PC-9 (cell line): ENCODE results near the gene PRPF39. TPM values are rescaled to one million over a fixed set of nuclear protein-coding genes. Genes with fewer than 3 reads are reported as not detected.

Experiments
- BruUV-seq: library from RNA; stranded (reverse); fragments of 400-500 nt; replicated peaks from 2 replicates; lab custom pipeline; 2021; lab: Mats Ljungman, UMichigan
- CTCF ChIA-PET: fragments of 300-600 bp; sonication (Branson Sonifier 250); formaldehyde crosslinking; loops from one replicate; lab custom pipeline; 2022; ENCODE audit warnings: antibody characterized with exemption; lab: Charles Lee
- POLR2A ChIA-PET: fragments of 300-600 bp; sonication (Branson Sonifier 250); formaldehyde crosslinking; loops from one replicate; lab custom pipeline; 2022; ENCODE audit warnings: antibody characterized with exemption; ENCODE audit not compliant: unreplicated experiment; lab: Charles Lee
- DNase-seq, 2 experiments: peaks; one replicate each; pipeline versions ENCODE4 v3.0.0 to v3.0.0-alpha.2; 2015 to 2022; ENCODE audit warnings: mixed read lengths in 1 of 2
- H2AFZ ChIP-seq: fragments of 200-600 bp; sonication (generic); 2 replicates; pipeline ENCODE4 v1.8.1; 2017; ENCODE audit warnings: antibody characterized with exemption
- H3F3A ChIP-seq: fragments of 200-600 bp; sonication (generic); 2 replicates; pipeline ENCODE4 v1.8.1; 2017; ENCODE audit warnings: antibody characterized with exemption, mild to moderate bottlenecking, low read depth; ENCODE audit not compliant: insufficient read depth
- H3K27ac ChIP-seq: fragments of 200-600 bp; sonication (generic); 2 replicates; pipeline ENCODE4 v1.6.1; 2016; ENCODE audit warnings: mixed run types
- H3K27me3 ChIP-seq: fragments of 200-600 bp; sonication (generic); 2 replicates; pipeline ENCODE4 v1.6.1; 2016; ENCODE audit warnings: low read depth, mixed run types; ENCODE audit not compliant: insufficient read depth
- H3K36me3 ChIP-seq: fragments of 200-600 bp; sonication (generic); 2 replicates; pipeline ENCODE4 v1.6.1; 2016; ENCODE audit warnings: low read depth, mixed run types
- H3K4me1 ChIP-seq: fragments of 200-600 bp; sonication (generic); replicated peaks from 2 replicates; pipeline ENCODE4 v1.6.1; 2016; ENCODE audit warnings: mixed run types; ENCODE audit not compliant: insufficient read depth
- H3K4me2 ChIP-seq: fragments of 200-600 bp; sonication (generic); 2 replicates; pipeline ENCODE4 v1.6.1; 2017; ENCODE audit warnings: mixed run types
- H3K4me3 ChIP-seq: fragments of 200-600 bp; sonication (generic); 2 replicates; pipeline ENCODE4 v1.6.1; 2016; ENCODE audit warnings: mixed run types
- H3K79me2 ChIP-seq: fragments of 200-600 bp; sonication (generic); 2 replicates; pipeline ENCODE4 v1.6.1; 2017; ENCODE audit warnings: low read depth, mixed run types
- H3K9me2 ChIP-seq: fragments of 200-600 bp; sonication (generic); 2 replicates; pipeline ENCODE4 v1.8.1; 2017; ENCODE audit warnings: mild to moderate bottlenecking; ENCODE audit not compliant: insufficient read depth
- H3K9me3 ChIP-seq: fragments of 200-600 bp; sonication (generic); 2 replicates; pipeline ENCODE4 v1.8.1; 2016; ENCODE audit warnings: low read depth; ENCODE audit not compliant: insufficient read depth
- H4K20me1 ChIP-seq: fragments of 200-600 bp; sonication (generic); 2 replicates; pipeline ENCODE4 v1.8.1; 2017; ENCODE audit not compliant: insufficient read depth
- CTCF ChIP-seq: fragments of 200-600 bp; sonication (generic); conservative IDR thresholded peaks from 2 replicates; pipeline ENCODE4 v1.6.1; 2017; ENCODE audit warnings: mixed run types, antibody characterized with exemption, mild to moderate bottlenecking, moderate library complexity
- EZH2 ChIP-seq: fragments of 200-600 bp; sonication (generic); IDR thresholded peaks from 2 replicates; pipeline ENCODE4 v1.8.0; 2017; ENCODE audit warnings: antibody characterized with exemption, low read depth
- intact Hi-C: fragments of 100-400 bp; cut with micrococcal nuclease; formaldehyde crosslinking; loops from one replicate; pipeline ENCODE4 v1.10.0; 2022; ENCODE audit not compliant: unreplicated experiment
- total RNA-seq: library from RNA; stranded (reverse); gene quantifications from 2 replicates; pipeline ENCODE4 v1.2.3, GENCODE V29; 2021

Gene PRPF39
- total RNA-seq, 1 experiment from 2014 or later, result 37.2 TPM

- H3K79me2 ChIP-seq, result no peaks in the 10 kb centered on the region
- H3K36me3 ChIP-seq, result no peaks in the 10 kb centered on the region
- H3F3A ChIP-seq, result no peaks in the 10 kb centered on the region
- H4K20me1 ChIP-seq, result no peaks in the 10 kb centered on the region; the same call in 1 of the 2 replicates
- H3K4me3 ChIP-seq, result no peak overlapping the region
- intact Hi-C loops, result no loop called here
- no peak for DNase-seq
- no peak overlapping the region for H2AFZ ChIP-seq
- no TSS peak for BruUV-seq
- POLR2A ChIA-PET, result no interaction called here
- no peak overlapping the region for H3K27ac ChIP-seq
- H3K27me3 ChIP-seq, result no peaks in the 10 kb centered on the region
- no peak for TF ChIP-seq CTCF
- no peaks in the 10 kb centered on the region for H3K4me1 ChIP-seq
- no peak overlapping the region for H3K4me2 ChIP-seq
- H3K9me3 ChIP-seq, result no peaks in the 10 kb centered on the region
- H3K9me2 ChIP-seq, result no peaks in the 10 kb centered on the region
- CTCF ChIA-PET, result no interaction called here
These were observed 45.7 kb upstream of the PRPF39 start for GRCh38 chr14:45038256-45038655.

GRCh38 chr14:45038865-45039264, 45.1 kb upstream of the PRPF39 start:
- intact Hi-C loops, result no loop called here
- Histone ChIP-seq H3K9me2 (no peaks in the 10 kb centered on the region), H3K27ac (no peak overlapping the region), H3K27me3 (no peaks in the 10 kb centered on the region), H3K4me3 (no peak overlapping the region), H4K20me1 (no peaks in the 10 kb centered on the region; the same call in 1 of the 2 replicates), H3K9me3 (no peaks in the 10 kb centered on the region), H3K36me3 (no peaks in the 10 kb centered on the region), H3K79me2 (no peaks in the 10 kb centered on the region), H3F3A (no peaks in the 10 kb centered on the region), H3K4me1 (no peaks in the 10 kb centered on the region), H3K4me2 (no peak overlapping the region), H2AFZ (no peak overlapping the region)
- ChIA-PET POLR2A (no interaction called here), CTCF (no interaction called here)
- no TSS peak for BruUV-seq
- no peak for TF ChIP-seq EZH2
- TF ChIP-seq CTCF, result no peak
- DNase-seq, result no peak

GRCh38 chr14:45039390-45039789, 44.5 kb upstream of the PRPF39 start:
- Histone ChIP-seq H3K27ac (no peak overlapping the region), H3K4me2 (no peak overlapping the region), H3F3A (no peaks in the 10 kb centered on the region), H3K9me3 (no peaks in the 10 kb centered on the region), H3K4me3 (no peak overlapping the region), H3K36me3 (no peaks in the 10 kb centered on the region), H2AFZ (no peak overlapping the region), H3K79me2 (no peaks in the 10 kb centered on the region), H4K20me1 (no peaks in the 10 kb centered on the region; the same call in 1 of the 2 replicates), H3K4me1 (no peaks in the 10 kb centered on the region), H3K9me2 (no peaks in the 10 kb centered on the region), H3K27me3 (no peaks in the 10 kb centered on the region)
- DNase-seq, result no peak
- TF ChIP-seq EZH2, result no peak
- no peak for TF ChIP-seq CTCF
- no TSS peak for BruUV-seq
- CTCF ChIA-PET, result no interaction called here
- intact Hi-C loops, result no loop called here
- POLR2A ChIA-PET, result no interaction called here
